C4-2B (cell line): ENCODE measurements around the gene CEP170.

ENCODE experiments used
- CTCF ChIP-seq: fragments of 450-650 bp; conservative IDR thresholded peaks from 2 replicates; pipeline ENCODE4 v1.5.1; 2017; ENCODE audit warnings: mild to moderate bottlenecking
- ZFX ChIP-seq: fragments of 450-650 bp; IDR thresholded peaks from 2 replicates; pipeline ENCODE4 v1.6.1; 2017

GRCh38 chr1:243268751-243269460, 13.8 kb upstream of the CEP170 start:
- TF ChIP-seq CTCF (no peak; the same call in 1 of the 2 replicates), ZFX (no peak)
